ENCODE data around the gene GARNL3. TPM values are rescaled to one million over a fixed set of nuclear protein-coding genes. Genes with fewer than 3 reads are reported as not detected.

Gene GARNL3
- total RNA-seq, 4 donors from 2014 or later, result 11.9 to 19.1 (median 16.5) TPM

DNA sequence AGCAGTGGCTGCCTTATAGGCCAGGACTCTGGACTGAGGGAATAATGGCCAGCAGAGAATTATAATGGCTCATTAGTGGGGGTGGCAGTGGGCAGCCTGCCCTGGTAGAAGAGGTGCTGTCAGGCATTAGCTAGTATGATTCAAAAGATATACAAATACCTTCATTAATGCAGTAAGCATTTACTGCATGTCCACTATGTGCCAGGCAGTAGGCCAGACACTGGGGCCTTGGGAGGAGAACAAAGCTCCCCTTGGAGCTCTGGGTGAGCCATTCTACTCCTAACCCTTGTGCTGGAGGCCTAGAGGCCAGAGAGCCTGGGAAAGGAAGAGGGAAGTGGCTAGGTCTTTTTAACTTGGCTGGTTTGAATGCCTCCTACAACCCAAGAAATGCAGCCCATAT, 2.0 kb upstream of the GARNL3 start:
- no peak overlapping the region for H3K4me3 ChIP-seq (ENCODE audit: low read depth, poor library complexity, severe bottlenecking)
- intact Hi-C loops (cut with DNase I; ENCODE audit: low total_unique reads), result no loop called here
- TF ChIP-seq, protein P1, sequence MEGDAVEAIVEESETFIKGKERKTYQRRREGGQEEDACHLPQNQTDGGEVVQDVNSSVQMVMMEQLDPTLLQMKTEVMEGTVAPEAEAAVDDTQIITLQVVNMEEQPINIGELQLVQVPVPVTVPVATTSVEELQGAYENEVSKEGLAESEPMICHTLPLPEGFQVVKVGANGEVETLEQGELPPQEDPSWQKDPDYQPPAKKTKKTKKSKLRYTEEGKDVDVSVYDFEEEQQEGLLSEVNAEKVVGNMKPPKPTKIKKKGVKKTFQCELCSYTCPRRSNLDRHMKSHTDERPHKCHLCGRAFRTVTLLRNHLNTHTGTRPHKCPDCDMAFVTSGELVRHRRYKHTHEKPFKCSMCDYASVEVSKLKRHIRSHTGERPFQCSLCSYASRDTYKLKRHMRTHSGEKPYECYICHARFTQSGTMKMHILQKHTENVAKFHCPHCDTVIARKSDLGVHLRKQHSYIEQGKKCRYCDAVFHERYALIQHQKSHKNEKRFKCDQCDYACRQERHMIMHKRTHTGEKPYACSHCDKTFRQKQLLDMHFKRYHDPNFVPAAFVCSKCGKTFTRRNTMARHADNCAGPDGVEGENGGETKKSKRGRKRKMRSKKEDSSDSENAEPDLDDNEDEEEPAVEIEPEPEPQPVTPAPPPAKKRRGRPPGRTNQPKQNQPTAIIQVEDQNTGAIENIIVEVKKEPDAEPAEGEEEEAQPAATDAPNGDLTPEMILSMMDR (IDR thresholded peaks at IDR 0.05), result no peak
- no peak for TF ChIP-seq POLR2A (IDR thresholded peaks at IDR 0.05)
- no peak for DNase-seq (ENCODE audit: low spot score in 2 of 2)

DNA sequence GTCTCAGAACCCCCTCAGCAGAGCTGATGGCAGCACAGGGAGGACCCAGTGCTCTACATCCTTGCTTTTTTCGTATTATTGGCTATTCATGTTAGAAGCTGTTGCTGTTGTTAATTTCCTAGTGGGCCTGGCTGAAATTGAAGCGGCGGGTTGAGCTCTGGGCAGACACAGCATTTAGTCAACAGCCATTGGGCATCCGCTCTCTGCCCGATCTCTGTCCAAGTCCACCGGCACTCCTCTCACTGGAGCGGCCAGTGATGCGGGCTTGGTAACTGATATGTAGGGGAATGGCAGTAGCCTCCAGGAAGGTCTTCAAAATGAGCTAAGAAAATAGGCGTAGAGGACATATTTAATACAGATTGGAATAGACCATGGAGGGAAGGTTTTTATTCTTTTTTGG, 1.3 kb upstream of the GARNL3 start:
- intact Hi-C loops (cut with DNase I; ENCODE audit: low total_unique reads), result no loop called here
- DNase-seq (ENCODE audit: low spot score in 2 of 2), result no peak
- TF ChIP-seq POLR2A (IDR thresholded peaks at IDR 0.05), result no peak
- TF ChIP-seq, protein P1 (IDR thresholded peaks at IDR 0.05), result no peak
- no peak overlapping the region for H3K4me3 ChIP-seq (ENCODE audit: low read depth, poor library complexity, severe bottlenecking)
- 83 to 89% methylated on average over 9 of the region's 9 CpGs for WGBS, 2 donors

DNA sequence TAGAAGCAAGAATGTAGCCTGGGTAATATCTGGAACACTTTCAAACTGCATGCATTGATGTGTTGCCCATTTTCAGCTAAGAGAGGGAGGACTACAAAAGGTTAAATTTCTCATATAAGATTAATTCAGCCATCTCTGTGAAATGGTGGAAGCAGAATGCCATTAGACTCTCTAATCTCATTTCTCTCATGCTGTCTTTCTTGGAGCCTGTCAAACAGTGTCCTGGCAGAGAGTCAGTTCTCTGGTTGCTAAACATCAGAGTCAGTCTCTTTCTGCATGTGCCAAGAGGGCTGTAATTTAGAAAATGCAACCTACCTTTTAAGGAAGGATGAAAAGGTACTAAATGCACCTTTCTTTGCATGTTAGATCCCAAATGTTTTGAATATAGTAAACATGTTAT, 910 bp upstream of the GARNL3 start:
- no peak for TF ChIP-seq POLR2A (IDR thresholded peaks at IDR 0.05)
- TF ChIP-seq, protein P1 (IDR thresholded peaks at IDR 0.05), result no peak
- DNase-seq (ENCODE audit: low spot score in 2 of 2), result no peak
- H3K4me3 ChIP-seq (ENCODE audit: low read depth, poor library complexity, severe bottlenecking), result no peak overlapping the region
- intact Hi-C loops (cut with DNase I; ENCODE audit: low total_unique reads), result no loop called here

DNA sequence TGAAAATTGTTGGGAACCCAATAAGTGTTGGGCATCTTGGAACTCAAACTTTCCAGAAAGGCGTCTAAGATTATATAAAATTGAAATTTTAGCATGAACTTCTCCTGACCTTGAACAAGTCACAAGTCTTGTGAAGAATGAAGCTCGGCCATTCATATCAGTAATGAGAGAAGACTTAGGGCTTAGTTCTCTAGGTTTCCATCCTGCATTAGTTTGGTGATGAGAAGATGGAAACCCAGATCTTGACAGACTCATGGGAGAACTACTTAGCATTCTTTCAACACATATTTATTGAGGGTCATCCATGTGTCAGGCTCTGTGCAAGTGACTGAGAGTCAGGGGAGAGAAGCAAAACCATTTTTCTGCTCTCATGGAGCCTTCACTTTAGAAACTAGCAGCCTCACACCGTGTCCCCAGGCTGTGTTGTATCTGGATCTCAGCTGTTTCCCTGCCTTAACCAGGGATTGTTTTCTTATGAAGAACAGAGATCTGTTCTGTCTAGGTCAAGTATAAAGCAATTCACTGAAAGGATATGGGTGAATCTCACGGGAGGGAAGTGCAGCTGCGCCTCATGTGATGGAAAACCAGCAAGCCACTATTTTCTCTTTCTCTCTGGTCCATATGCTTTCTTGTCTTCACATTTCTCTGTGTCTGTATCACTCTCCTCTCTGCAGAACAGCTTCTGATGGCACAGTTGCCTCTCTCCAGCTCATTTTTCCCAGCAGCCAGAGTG, 3.4 kb downstream of the GARNL3 start:
- no peak for DNase-seq (ENCODE audit: low spot score in 2 of 2)
- TF ChIP-seq, protein P1 (IDR thresholded peaks at IDR 0.05), result no peak
- intact Hi-C loops (cut with DNase I; ENCODE audit: low total_unique reads), result no loop called here
- WGBS, 2 donors, result 73 to 77% methylated on average over 5 of the region's 5 CpGs
- H3K4me3 ChIP-seq (ENCODE audit: low read depth, poor library complexity, severe bottlenecking), result no peak overlapping the region

DNA sequence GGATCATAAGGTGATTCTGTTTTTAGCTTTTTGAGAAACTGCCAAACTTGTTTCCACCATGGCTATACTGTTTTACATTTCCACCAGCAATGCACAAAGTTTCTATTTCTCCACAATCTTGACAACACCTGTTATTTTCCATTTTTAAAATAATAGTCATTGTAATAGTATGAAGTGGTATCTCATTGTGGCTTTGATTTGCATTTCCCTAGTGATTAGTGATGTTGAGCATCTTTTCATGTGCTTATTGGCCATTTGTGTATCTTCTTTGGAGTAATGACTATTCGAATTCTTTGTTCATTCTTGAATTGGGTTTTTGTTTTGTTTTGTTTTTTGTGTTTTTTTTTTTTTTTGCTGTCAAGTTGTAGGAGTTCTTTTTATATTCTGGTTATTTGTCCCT, 4.9 kb downstream of the GARNL3 start:
- TF ChIP-seq POLR2A (IDR thresholded peaks at IDR 0.05), result no peak
- TF ChIP-seq, protein P1 (IDR thresholded peaks at IDR 0.05), result no peak
- intact Hi-C loops (cut with DNase I; ENCODE audit: low total_unique reads), result no loop called here
- H3K4me3 ChIP-seq (ENCODE audit: low read depth, poor library complexity, severe bottlenecking), result no peak overlapping the region
- no peak for DNase-seq (ENCODE audit: low spot score in 2 of 2)
- WGBS, 2 donors, result 89 to 98% methylated on average over 1 of the region's 1 CpG

DNA sequence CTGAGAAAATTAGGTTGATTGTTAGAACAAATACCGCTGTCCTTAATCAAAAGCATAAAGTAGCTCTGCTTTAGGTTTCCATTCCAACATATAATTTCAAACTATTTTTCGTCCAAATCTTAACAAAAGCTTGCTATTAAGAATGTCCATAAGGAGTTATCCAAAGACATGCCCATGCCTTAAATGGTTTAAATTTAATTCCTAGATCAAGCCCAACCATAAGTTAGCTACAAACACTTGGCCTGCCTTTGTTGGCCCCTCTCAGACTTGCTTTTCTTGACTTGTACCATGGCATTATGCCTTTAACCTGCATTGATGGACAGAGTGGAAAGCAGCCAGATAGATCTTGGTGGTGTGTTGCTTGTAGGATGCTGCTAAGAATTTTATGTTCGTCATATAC, 8.8 kb downstream of the GARNL3 start:
- TF ChIP-seq POLR2A (IDR thresholded peaks at IDR 0.05), result no peak
- TF ChIP-seq, protein P1 (IDR thresholded peaks at IDR 0.05), result no peak
- no peak overlapping the region for H3K4me3 ChIP-seq (ENCODE audit: low read depth, poor library complexity, severe bottlenecking)
- DNase-seq (ENCODE audit: low spot score in 2 of 2), result no peak
- intact Hi-C loops (cut with DNase I; ENCODE audit: low total_unique reads), result no loop called here
- 78 to 91% methylated on average over 3 of the region's 3 CpGs for WGBS, 2 donors
